PC-3 (cell line): ENCODE measurements around the gene ANKS1B. TPM values are rescaled to one million over a fixed set of nuclear protein-coding genes. Genes with fewer than 3 reads are reported as not detected.

Experiments used
- ATAC-seq: fragments of 200-7000 bp; cut with Tn5 transposase; 2 replicates; pipeline ENCODE4 v1.9.1; 2020; ENCODE audit warnings: mild to moderate bottlenecking, moderate library complexity
- BruUV-seq: library from RNA; stranded (reverse); fragments of 400-500 nt; replicated peaks from 2 replicates; lab custom pipeline; 2021; lab: Mats Ljungman, UMichigan
- CTCF ChIA-PET: fragments of 300-600 bp; sonication (Branson Sonifier 250); formaldehyde crosslinking; loops from one replicate; lab custom pipeline; 2022; ENCODE audit warnings: antibody characterized with exemption; lab: Charles Lee
- POLR2A ChIA-PET: fragments of 300-600 bp; sonication (Branson Sonifier 250); formaldehyde crosslinking; loops from one replicate; lab custom pipeline; 2022; ENCODE audit warnings: antibody characterized with exemption; ENCODE audit not compliant: unreplicated experiment; lab: Charles Lee
- DNase-seq: peaks from one replicate; pipeline ENCODE4 v3.0.0-alpha.2; 2015
- H2AFZ ChIP-seq: fragments of 300-600 bp; sonication (generic); 2 replicates; pipeline ENCODE4 v1.6.0; 2016; ENCODE audit warnings: antibody characterized with exemption, low read length
- H3F3A ChIP-seq: fragments of 300-600 bp; sonication (generic); one replicate; pipeline ENCODE4 v1.6.0; 2017; ENCODE audit warnings: antibody characterized with exemption, low read length, control low read depth, mild to moderate bottlenecking; ENCODE audit not compliant: unreplicated experiment
- H3K27ac ChIP-seq: fragments of 300-600 bp; sonication (generic); 2 replicates; pipeline ENCODE4 v1.5.1; 2016; ENCODE audit warnings: mild to moderate bottlenecking, low read length
- H3K27me3 ChIP-seq: fragments of 300-600 bp; sonication (generic); 2 replicates; pipeline ENCODE4 v1.6.1; 2016; ENCODE audit warnings: low read length, mixed read lengths
- H3K36me3 ChIP-seq: fragments of 300-600 bp; sonication (generic); 2 replicates; pipeline ENCODE4 v1.6.1; 2016; ENCODE audit warnings: low read depth, mixed run types, low read length, mixed read lengths
- H3K4me1 ChIP-seq: fragments of 300-600 bp; sonication (generic); 2 replicates; pipeline ENCODE4 v1.5.1; 2016; ENCODE audit warnings: low read length; ENCODE audit not compliant: insufficient read depth
- H3K4me2 ChIP-seq: fragments of 300-600 bp; sonication (generic); 2 replicates; pipeline ENCODE4 v1.6.0; 2016; ENCODE audit warnings: low read length
- H3K4me3 ChIP-seq: fragments of 300-600 bp; sonication (generic); 2 replicates; pipeline ENCODE4 v1.5.1; 2016; ENCODE audit warnings: mild to moderate bottlenecking, low read length, mixed read lengths
- H3K79me2 ChIP-seq: fragments of 300-600 bp; sonication (generic); 2 replicates; pipeline ENCODE4 v1.6.1; 2017; ENCODE audit warnings: low read length, mixed read lengths
- H3K9ac ChIP-seq: fragments of 300-600 bp; sonication (generic); 2 replicates; pipeline ENCODE4 v1.6.0; 2016; ENCODE audit warnings: mild to moderate bottlenecking, low read length
- H3K9me2 ChIP-seq: fragments of 300-600 bp; sonication (generic); replicated peaks from 2 replicates; pipeline ENCODE4 v1.6.1; 2016; ENCODE audit warnings: mixed run types, low read length, mixed read lengths
- H3K9me3 ChIP-seq: fragments of 300-600 bp; sonication (generic); 2 replicates; pipeline ENCODE4 v1.6.1; 2016; ENCODE audit warnings: low read length, mixed read lengths
- H4K20me1 ChIP-seq: fragments of 300-600 bp; sonication (generic); 2 replicates; pipeline ENCODE4 v1.6.1; 2016; ENCODE audit warnings: low read length, mixed read lengths
- CTCF ChIP-seq: fragments of 300-600 bp; sonication (generic); conservative IDR thresholded peaks from 2 replicates; pipeline ENCODE4 v1.5.1; 2017; ENCODE audit warnings: antibody characterized with exemption, low read depth, mild to moderate bottlenecking, low read length
- EZH2 ChIP-seq: fragments of 300-600 bp; sonication (generic); IDR thresholded peaks from one replicate; pipeline ENCODE4 v1.6.1; 2017; ENCODE audit warnings: antibody characterized with exemption, mild to moderate bottlenecking, low read length; ENCODE audit not compliant: unreplicated experiment
- EZH2phosphoT487 ChIP-seq: fragments of 300-600 bp; sonication (generic); IDR thresholded peaks from 2 replicates; pipeline ENCODE4 v1.6.1; 2018; ENCODE audit warnings: mild to moderate bottlenecking, antibody characterized with exemption, low read length, borderline replicate concordance
- intact Hi-C: fragments of 100-400 bp; cut with micrococcal nuclease; formaldehyde crosslinking; loops from 2 replicates; pipeline ENCODE4 v1.9.0; 2023
- total RNA-seq: library from RNA; depleted of rRNA; stranded (reverse); fragments of >200 nt; gene quantifications from 2 replicates; pipeline ENCODE4 v1.2.3, GENCODE V29; 2014

ANKS1B gene
- total RNA-seq, 1 experiment from 2014 or later: 0.07 TPM

- Histone ChIP-seq H3K27me3 (peaks cover 15% of the 10 kb centered on the region; the same call in 1 of the 2 replicates), H4K20me1 (no peaks in the 10 kb centered on the region), H3K4me3 (no peak overlapping the region), H3K4me1 (no peaks in the 10 kb centered on the region), H3K36me3 (no peaks in the 10 kb centered on the region), H3K79me2 (no peaks in the 10 kb centered on the region), H2AFZ (no peak overlapping the region), H3K27ac (no peak overlapping the region), H3K9me2 (no peaks in the 10 kb centered on the region), H3K9me3 (no peaks in the 10 kb centered on the region), H3K9ac (no peak overlapping the region), H3K4me2 (no peak overlapping the region), H3F3A (no peaks in the 10 kb centered on the region)
- TF ChIP-seq CTCF (no peak), EZH2 (no peak), EZH2phosphoT487 (no peak)
- no peak for ATAC-seq
- CTCF ChIA-PET: no interaction called here
- POLR2A ChIA-PET: no interaction called here
- intact Hi-C loops: no loop called here
- DNase-seq: no peak
- BruUV-seq: no TSS peak
Observed at GRCh38 chr12:99231031-99231430, 753.7 kb downstream of the ANKS1B start.

- no peaks in the 10 kb centered on the region for H3K79me2 ChIP-seq
- TF ChIP-seq EZH2 (no peak), EZH2phosphoT487 (no peak), CTCF (no peak)
- no peak overlapping the region for H3K4me3 ChIP-seq
- H3F3A ChIP-seq: no peaks in the 10 kb centered on the region
- H4K20me1 ChIP-seq: no peaks in the 10 kb centered on the region
- POLR2A ChIA-PET: no interaction called here
- no peak for DNase-seq
- H3K9me2 ChIP-seq: no peaks in the 10 kb centered on the region
- H3K4me1 ChIP-seq: no peaks in the 10 kb centered on the region
- BruUV-seq: no TSS peak
- intact Hi-C loops: no loop called here
- H2AFZ ChIP-seq: no peak overlapping the region
- H3K4me2 ChIP-seq: no peak overlapping the region
- H3K36me3 ChIP-seq: no peaks in the 10 kb centered on the region
- ATAC-seq: no peak
- no peaks in the 10 kb centered on the region for H3K9me3 ChIP-seq
- no peak overlapping the region for H3K27ac ChIP-seq
- H3K27me3 ChIP-seq: peaks cover 15% of the 10 kb centered on the region; the same call in 1 of the 2 replicates
- CTCF ChIA-PET: no interaction called here
- no peak overlapping the region for H3K9ac ChIP-seq
Observed at GRCh38 chr12:99224237-99224636, 760.5 kb downstream of the ANKS1B start.

DNA sequence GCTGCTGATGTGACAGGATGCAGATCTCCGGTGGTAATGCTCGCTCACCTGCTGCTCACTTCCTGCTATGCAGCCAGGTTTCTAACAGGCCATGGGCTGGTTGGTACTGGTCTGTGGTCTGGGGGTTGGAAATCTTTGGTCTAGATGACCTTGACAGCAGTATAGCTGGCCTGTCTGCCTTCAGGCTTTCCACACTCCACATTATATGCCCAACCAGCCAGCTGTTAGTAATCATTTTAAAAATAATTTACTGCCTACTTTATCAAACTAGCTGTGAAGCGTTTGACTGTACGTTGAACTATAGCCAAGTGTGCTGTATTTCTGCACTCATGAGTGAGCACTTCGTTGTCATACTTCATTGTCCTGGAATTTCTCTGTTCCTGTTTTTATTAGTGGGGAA, 761.2 kb downstream of the ANKS1B start:
- no peaks in the 10 kb centered on the region for H3K36me3 ChIP-seq
- H3K4me3 ChIP-seq: no peak overlapping the region
- no peak for ATAC-seq
- no peak overlapping the region for H3K4me2 ChIP-seq
- intact Hi-C loops: no loop called here
- H3K9ac ChIP-seq: no peak overlapping the region
- H3K27ac ChIP-seq: no peak overlapping the region
- H3F3A ChIP-seq: no peaks in the 10 kb centered on the region
- no peaks in the 10 kb centered on the region for H4K20me1 ChIP-seq
- H2AFZ ChIP-seq: no peak overlapping the region
- ChIA-PET POLR2A (no interaction called here), CTCF (no interaction called here)
- H3K27me3 ChIP-seq: peaks cover 15% of the 10 kb centered on the region; the same call in 1 of the 2 replicates
- DNase-seq: no peak
- no peaks in the 10 kb centered on the region for H3K9me3 ChIP-seq
- no TSS peak for BruUV-seq
- TF ChIP-seq CTCF: no peak
- TF ChIP-seq EZH2phosphoT487: no peak
- no peak for TF ChIP-seq EZH2
- no peaks in the 10 kb centered on the region for H3K4me1 ChIP-seq
- no peaks in the 10 kb centered on the region for H3K9me2 ChIP-seq
- no peaks in the 10 kb centered on the region for H3K79me2 ChIP-seq
